ENCODE results near the gene PLAA. TPM values are rescaled to one million over a fixed set of nuclear protein-coding genes. Genes with fewer than 3 reads are reported as not detected.
A peak's percentile ranks its signal among the peaks of the same experiment; 100 is the strongest.
"Not testable (repeated sequence)": the region's sequence is repeated elsewhere in the genome, so short reads cannot be mapped to it uniquely, and the experiment has no call there.

PLAA gene
- total RNA-seq, 4 donors from 2014 or later = 72.5 to 105 (median 83.8) TPM

- Histone ChIP-seq H3K36me3 (no peaks in the 10 kb centered on the region), H3K27me3 (no peaks in the 10 kb centered on the region), H3K4me3 (peak overlapping the region; percentile 83 to 100 (median 92)), H3K27ac (peak overlapping the region; percentile 92 to 96 (median 96)), H3K9me3 (no peaks in the 10 kb centered on the region), H3K4me1 (peaks cover 23 to 32% of the 10 kb centered on the region in 2 donors)
- ATAC-seq (no peak), DNase-seq (no peak)
- in situ Hi-C loops (cut with MboI; ENCODE audit: low sequenced_read_pairs in 4 of 4) = no loop called here
- intact Hi-C loops (cut with DNase I; ENCODE audit: low total_unique reads) = loop anchor here (1.0 to 10.0 kb wide), 4 partner anchors 56 to 1217 kb away; partner anchors contain the start of genes C9orf72, PLAA and TUSC1
- TF ChIP-seq POLR2A (IDR thresholded peaks at IDR 0.05) = no peak
- no peak for TF ChIP-seq CTCF (IDR thresholded peaks at IDR 0.05 in 4 of 5, conservative IDR thresholded peaks at IDR 0.05 in 1 of 5)
Observed at GRCh38 chr9:26891726-26892125, 55.3 kb downstream of the PLAA start.

- DNase-seq (no peak), ATAC-seq (no peak)
- Histone ChIP-seq H3K4me1 (peaks cover 22 to 29% of the 10 kb centered on the region in 2 donors), H3K27ac (no peak overlapping the region), H3K27me3 (no peaks in the 10 kb centered on the region), H3K9me3 (no peaks in the 10 kb centered on the region), H3K36me3 (peaks cover 0 to 12% of the 10 kb centered on the region in 2 donors), H3K4me3 (no peak overlapping the region)
- in situ Hi-C loops (cut with MboI; ENCODE audit: low sequenced_read_pairs in 4 of 4) = loop anchor here in 2 of 4 donors (10.0 kb wide), 2 partner anchors 47 to 57 kb away; partner anchors contain the start of gene PLAA (in 1 of the 2)
- intact Hi-C loops (cut with DNase I; ENCODE audit: low total_unique reads) = no loop called here
- TF ChIP-seq CTCF (IDR thresholded peaks at IDR 0.05 in 4 of 5, conservative IDR thresholded peaks at IDR 0.05 in 1 of 5) (no peak), POLR2A (IDR thresholded peaks at IDR 0.05) (no peak)
Observed at GRCh38 chr9:26888271-26888670, 58.8 kb downstream of the PLAA start.

- ATAC-seq = no peak
- TF ChIP-seq CTCF (IDR thresholded peaks at IDR 0.05 in 4 of 5, conservative IDR thresholded peaks at IDR 0.05 in 1 of 5) (no peak), POLR2A (IDR thresholded peaks at IDR 0.05) (no peak)
- Histone ChIP-seq H3K9me3 (no peaks in the 10 kb centered on the region), H3K27me3 (no peaks in the 10 kb centered on the region), H3K4me3 (no peak overlapping the region), H3K4me1 (no peaks in the 10 kb centered on the region), H3K27ac (no peak overlapping the region), H3K36me3 (peaks cover 0 to 27% of the 10 kb centered on the region in 2 donors)
- no peak for DNase-seq
- intact Hi-C loops (cut with DNase I; ENCODE audit: low total_unique reads) = no loop called here
- in situ Hi-C loops (cut with MboI; ENCODE audit: low sequenced_read_pairs in 4 of 4) = loop anchor here in 2 of 4 donors (10.0 kb wide), 2 partner anchors 53 to 63 kb away; partner anchors contain the start of gene PLAA (in 1 of the 2)
Observed at GRCh38 chr9:26882154-26882553, 64.9 kb downstream of the PLAA start.

- Histone ChIP-seq H3K27me3 (no peaks in the 10 kb centered on the region), H3K4me1 (no peaks in the 10 kb centered on the region), H3K36me3 (peaks cover 0 to 35% of the 10 kb centered on the region in 2 donors), H3K9me3 (no peaks in the 10 kb centered on the region), H3K4me3 (no peak overlapping the region), H3K27ac (no peak overlapping the region)
- intact Hi-C loops (cut with DNase I; ENCODE audit: low total_unique reads) = no loop called here
- ATAC-seq (no peak), DNase-seq (no peak)
- in situ Hi-C loops (cut with MboI; ENCODE audit: low sequenced_read_pairs in 4 of 4) = loop anchor here in 2 of 4 donors (10.0 kb wide), 2 partner anchors 55 to 65 kb away; partner anchors contain the start of gene PLAA (in 1 of the 2)
- TF ChIP-seq POLR2A (IDR thresholded peaks at IDR 0.05) (no peak), CTCF (IDR thresholded peaks at IDR 0.05 in 4 of 5, conservative IDR thresholded peaks at IDR 0.05 in 1 of 5) (no peak)
Observed at GRCh38 chr9:26880262-26880661, 66.8 kb downstream of the PLAA start.

GRCh38 chr9:26875155-26875554 lies 71.9 kb downstream of the PLAA start:
- H3K27ac ChIP-seq; ATAC-seq; H3K27me3 ChIP-seq; in situ Hi-C loops (cut with MboI; ENCODE audit: low sequenced_read_pairs in 4 of 4); H3K9me3 ChIP-seq; intact Hi-C loops (cut with DNase I; ENCODE audit: low total_unique reads); H3K4me1 ChIP-seq; DNase-seq; H3K4me3 ChIP-seq: not testable (repeated sequence)
- peaks cover 0 to 15% of the 10 kb centered on the region in 2 donors for H3K36me3 ChIP-seq
